HG02938 (cell line): ENCODE data around the gene CSNK1A1L.

Source experiments
- ATAC-seq: cut with Tn5 transposase; IDR thresholded peaks from one replicate; pipeline ENCODE4 v1.9.1; 2021; ENCODE audit warnings: mild to moderate bottlenecking, moderate library complexity; ENCODE audit not compliant: unreplicated experiment

CSNK1A1L gene

GRCh38 chr13:37107456-37107855 is 2.0 kb upstream of the CSNK1A1L start:
- no peak for ATAC-seq

GRCh38 chr13:37106642-37107041 is 1.2 kb upstream of the CSNK1A1L start:
- no peak for ATAC-seq

GRCh38 chr13:37102896-37103295 is 2.6 kb downstream of the CSNK1A1L start:
- no peak for ATAC-seq

- ATAC-seq = no peak
Measured at GRCh38 chr13:37101201-37101600, 4.3 kb downstream of the CSNK1A1L start.

- ATAC-seq = no peak
Measured at GRCh38 chr13:37100731-37101130, 4.7 kb downstream of the CSNK1A1L start.

GRCh38 chr13:37097076-37097475 is 8.4 kb downstream of the CSNK1A1L start:
- no peak for ATAC-seq

- no peak for ATAC-seq
Measured at GRCh38 chr13:37094840-37095239, 10.6 kb downstream of the CSNK1A1L start.

GRCh38 chr13:37094099-37094498 is 11.4 kb downstream of the CSNK1A1L start:
- no peak for ATAC-seq

GRCh38 chr13:37091835-37092234 is 13.6 kb downstream of the CSNK1A1L start:
- ATAC-seq = no peak

GRCh38 chr13:37090912-37091311 is 14.6 kb downstream of the CSNK1A1L start:
- no peak for ATAC-seq

- no peak for ATAC-seq
Measured at GRCh38 chr13:37089495-37089894, 16.0 kb downstream of the CSNK1A1L start.

- no peak for ATAC-seq
Measured at GRCh38 chr13:37087486-37087885, 18.0 kb downstream of the CSNK1A1L start.

- ATAC-seq = no peak
Measured at GRCh38 chr13:37085606-37086005, 19.9 kb downstream of the CSNK1A1L start.

- no peak for ATAC-seq
Measured at GRCh38 chr13:37076818-37077217, 28.6 kb downstream of the CSNK1A1L start.

- no peak for ATAC-seq
Measured at GRCh38 chr13:37075164-37075563, 30.3 kb downstream of the CSNK1A1L start.

- no peak for ATAC-seq
Measured at GRCh38 chr13:37074703-37075102, 30.8 kb downstream of the CSNK1A1L start.

GRCh38 chr13:37072024-37072423 is 33.4 kb downstream of the CSNK1A1L start:
- ATAC-seq = no peak

- no peak for ATAC-seq
Measured at GRCh38 chr13:37070956-37071355, 34.5 kb downstream of the CSNK1A1L start.

GRCh38 chr13:37070145-37070695 is 35.2 kb downstream of the CSNK1A1L start:
- no peak for ATAC-seq

- ATAC-seq = no peak
Measured at GRCh38 chr13:37069597-37070103, 35.8 kb downstream of the CSNK1A1L start.

- no peak for ATAC-seq
Measured at GRCh38 chr13:37068962-37069361, 36.5 kb downstream of the CSNK1A1L start.

- no peak for ATAC-seq
Measured at GRCh38 chr13:37067874-37068273, 37.6 kb downstream of the CSNK1A1L start.

- no peak for ATAC-seq
Measured at GRCh38 chr13:37065890-37066526, 39.5 kb downstream of the CSNK1A1L start.
